Measurements from ENCODE around the gene SLC12A7. TPM values are rescaled to one million over a fixed set of nuclear protein-coding genes. Genes with fewer than 3 reads are reported as not detected.
A peak's percentile ranks its signal among the peaks of the same experiment; 100 is the strongest.

The SLC12A7 gene
- total RNA-seq, 4 donors from 2014 or later: 87.2 to 182 (median 116) TPM

DNA sequence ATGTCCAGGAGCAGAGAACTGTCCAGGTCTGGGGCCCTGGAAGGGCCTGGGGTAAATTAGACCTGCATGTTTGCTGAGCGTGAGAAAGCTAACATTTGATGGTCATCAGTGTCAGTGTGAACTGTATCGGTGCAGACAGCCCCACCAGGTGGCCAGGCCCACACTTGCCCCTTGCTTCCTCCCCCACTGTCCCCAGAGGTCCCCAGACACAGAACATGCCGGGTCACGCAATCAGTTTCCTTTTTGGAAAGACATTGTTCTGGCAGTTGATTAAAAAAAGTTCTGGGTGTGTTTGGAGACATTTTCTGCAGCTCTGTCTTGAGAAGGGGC lies 101.7 kb downstream of the SLC12A7 start:
- H3K36me3 ChIP-seq: no peaks in the 10 kb centered on the region
- H3K27ac ChIP-seq: no peak overlapping the region
- peak overlapping the region in 1 of 4 donors; percentile 61 for H3K4me3 ChIP-seq
- DNase-seq: peak in 1 of 3 donors; percentile 40
- H3K9me3 ChIP-seq: no peaks in the 10 kb centered on the region
- TF ChIP-seq POLR2A (IDR thresholded peaks at IDR 0.05): no peak
- TF ChIP-seq, protein P1, sequence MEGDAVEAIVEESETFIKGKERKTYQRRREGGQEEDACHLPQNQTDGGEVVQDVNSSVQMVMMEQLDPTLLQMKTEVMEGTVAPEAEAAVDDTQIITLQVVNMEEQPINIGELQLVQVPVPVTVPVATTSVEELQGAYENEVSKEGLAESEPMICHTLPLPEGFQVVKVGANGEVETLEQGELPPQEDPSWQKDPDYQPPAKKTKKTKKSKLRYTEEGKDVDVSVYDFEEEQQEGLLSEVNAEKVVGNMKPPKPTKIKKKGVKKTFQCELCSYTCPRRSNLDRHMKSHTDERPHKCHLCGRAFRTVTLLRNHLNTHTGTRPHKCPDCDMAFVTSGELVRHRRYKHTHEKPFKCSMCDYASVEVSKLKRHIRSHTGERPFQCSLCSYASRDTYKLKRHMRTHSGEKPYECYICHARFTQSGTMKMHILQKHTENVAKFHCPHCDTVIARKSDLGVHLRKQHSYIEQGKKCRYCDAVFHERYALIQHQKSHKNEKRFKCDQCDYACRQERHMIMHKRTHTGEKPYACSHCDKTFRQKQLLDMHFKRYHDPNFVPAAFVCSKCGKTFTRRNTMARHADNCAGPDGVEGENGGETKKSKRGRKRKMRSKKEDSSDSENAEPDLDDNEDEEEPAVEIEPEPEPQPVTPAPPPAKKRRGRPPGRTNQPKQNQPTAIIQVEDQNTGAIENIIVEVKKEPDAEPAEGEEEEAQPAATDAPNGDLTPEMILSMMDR (IDR thresholded peaks at IDR 0.05): peak in 2 of 6 experiments; percentile 4 to 6
- peaks cover 0 to 34% (median 7%) of the 10 kb centered on the region in 4 donors for H3K4me1 ChIP-seq
- peaks cover 0 to 12% of the 10 kb centered on the region in 2 donors for H3K27me3 ChIP-seq

- Histone ChIP-seq H3K4me3 (peak overlapping the region; percentile 30 to 61 (median 56)), H3K27me3 (peaks cover 0 to 12% of the 10 kb centered on the region in 2 donors), H3K27ac (no peak overlapping the region), H3K9me3 (no peaks in the 10 kb centered on the region), H3K36me3 (no peaks in the 10 kb centered on the region), H3K4me1 (peaks cover 0 to 39% (median 7%) of the 10 kb centered on the region in 4 donors)
- TF ChIP-seq, protein P1 (IDR thresholded peaks at IDR 0.05): no peak
- no peak for TF ChIP-seq POLR2A (IDR thresholded peaks at IDR 0.05)
- DNase-seq: peak in 1 of 3 donors; percentile 37
Observed at GRCh38 chr5:1009359-1010180, 102.3 kb downstream of the SLC12A7 start.

GRCh38 chr5:1008451-1009358 lies 103.2 kb downstream of the SLC12A7 start, which contains the start of gene NKD2:
TSS of gene NKD2 (plus strand) at chr5:1008802. CDS start at chr5:1009058, 256 bp downstream.
- peaks cover 0 to 12% of the 10 kb centered on the region in 2 donors for H3K27me3 ChIP-seq
- H3K4me1 ChIP-seq: peaks cover 0 to 48% (median 7%) of the 10 kb centered on the region in 4 donors
- TF ChIP-seq, protein P1 (IDR thresholded peaks at IDR 0.05): peak; percentile 15 to 63 (median 50)
- TF ChIP-seq POLR2A (IDR thresholded peaks at IDR 0.05): no peak

DNA sequence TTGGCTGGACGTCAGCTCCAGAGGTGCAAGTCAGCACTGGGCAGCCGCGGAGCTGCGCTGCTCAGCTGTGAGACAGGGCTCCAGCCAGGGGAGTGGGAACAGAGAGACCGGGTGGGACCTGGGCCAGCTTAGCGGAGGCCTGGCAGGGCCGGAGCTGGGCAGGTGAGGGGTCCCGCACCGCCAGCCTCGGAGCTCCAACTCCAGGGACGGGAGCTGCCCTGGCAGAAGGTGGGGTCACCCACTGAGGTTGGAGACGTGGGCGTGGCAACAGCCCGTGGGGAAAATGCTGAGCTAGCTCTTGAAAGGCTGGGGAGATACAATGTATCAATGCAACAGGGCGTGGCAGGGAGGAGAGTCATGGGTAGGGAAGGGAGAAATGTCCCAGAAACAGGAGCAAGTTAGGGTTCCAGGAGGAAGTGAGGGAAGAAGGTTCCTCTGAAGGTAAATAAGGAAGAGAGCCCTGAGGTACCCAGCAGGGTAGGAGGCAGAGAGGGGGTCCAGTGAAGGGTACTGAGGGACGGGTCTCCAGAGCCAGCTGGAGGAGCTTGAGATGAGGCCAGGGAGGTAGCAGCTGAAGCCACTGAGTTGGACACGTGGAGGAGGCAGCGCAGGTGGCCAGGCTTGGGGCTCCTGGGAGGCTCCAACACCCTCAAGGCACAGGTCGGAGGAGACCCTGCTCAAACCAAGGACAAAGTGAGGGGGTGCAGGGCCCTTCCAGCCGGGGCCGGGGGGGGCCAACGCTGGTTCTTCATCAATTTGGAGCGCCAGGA lies 104.0 kb downstream of the SLC12A7 start:
- no peak overlapping the region for H3K27ac ChIP-seq
- peaks cover 0 to 53% (median 7%) of the 10 kb centered on the region in 4 donors for H3K4me1 ChIP-seq
- peak; percentile 9 to 46 (median 43) for DNase-seq
- no peaks in the 10 kb centered on the region for H3K36me3 ChIP-seq
- peaks cover 0 to 12% of the 10 kb centered on the region in 2 donors for H3K27me3 ChIP-seq
- H3K9me3 ChIP-seq: no peaks in the 10 kb centered on the region
- peak overlapping the region in 1 of 4 donors; percentile 60 for H3K4me3 ChIP-seq
- TF ChIP-seq, protein P1 (IDR thresholded peaks at IDR 0.05): no peak
- TF ChIP-seq POLR2A (IDR thresholded peaks at IDR 0.05): no peak

More at GRCh38 chr5:1008451-1009358, 103.2 kb downstream of the SLC12A7 start, which contains the start of gene NKD2:
- peak; percentile 1 to 61 (median 48) for DNase-seq
- Histone ChIP-seq H3K9me3 (no peaks in the 10 kb centered on the region), H3K4me3 (peak within 1 kb of the TSS; percentile 30 to 61 (median 56)), H3K27ac (peak within 1 kb of the TSS in 1 of 4 donors; percentile 41), H3K36me3 (no peaks in the 10 kb centered on the region)
